ENCODE results near the gene PAX5.

GRCh38 chr9:36941441-36941840 is 92.6 kb downstream of the PAX5 start:
- TF ChIP-seq, protein P1, sequence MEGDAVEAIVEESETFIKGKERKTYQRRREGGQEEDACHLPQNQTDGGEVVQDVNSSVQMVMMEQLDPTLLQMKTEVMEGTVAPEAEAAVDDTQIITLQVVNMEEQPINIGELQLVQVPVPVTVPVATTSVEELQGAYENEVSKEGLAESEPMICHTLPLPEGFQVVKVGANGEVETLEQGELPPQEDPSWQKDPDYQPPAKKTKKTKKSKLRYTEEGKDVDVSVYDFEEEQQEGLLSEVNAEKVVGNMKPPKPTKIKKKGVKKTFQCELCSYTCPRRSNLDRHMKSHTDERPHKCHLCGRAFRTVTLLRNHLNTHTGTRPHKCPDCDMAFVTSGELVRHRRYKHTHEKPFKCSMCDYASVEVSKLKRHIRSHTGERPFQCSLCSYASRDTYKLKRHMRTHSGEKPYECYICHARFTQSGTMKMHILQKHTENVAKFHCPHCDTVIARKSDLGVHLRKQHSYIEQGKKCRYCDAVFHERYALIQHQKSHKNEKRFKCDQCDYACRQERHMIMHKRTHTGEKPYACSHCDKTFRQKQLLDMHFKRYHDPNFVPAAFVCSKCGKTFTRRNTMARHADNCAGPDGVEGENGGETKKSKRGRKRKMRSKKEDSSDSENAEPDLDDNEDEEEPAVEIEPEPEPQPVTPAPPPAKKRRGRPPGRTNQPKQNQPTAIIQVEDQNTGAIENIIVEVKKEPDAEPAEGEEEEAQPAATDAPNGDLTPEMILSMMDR (IDR thresholded peaks at IDR 0.05; ENCODE audit: low read depth, low read length, poor library complexity, severe bottlenecking) = no peak
- no peak for TF ChIP-seq EZH2phosphoT487 (IDR thresholded peaks at IDR 0.05; ENCODE audit: borderline replicate concordance, low read length)

All from DOHH2 (cell line).